ENCODE data around the gene ARIH1. TPM values are rescaled to one million over a fixed set of nuclear protein-coding genes. Genes with fewer than 3 reads are reported as not detected.
"Not testable (repeated sequence)": the region's sequence is repeated elsewhere in the genome, so short reads cannot be mapped to it uniquely, and the experiment has no call there.

The ARIH1 gene
- total and polyA plus RNA-seq, 2 donors (not counting 1 experiment from before 2014, with no cell fraction given), result 27.9 to 62.3 TPM

DNA sequence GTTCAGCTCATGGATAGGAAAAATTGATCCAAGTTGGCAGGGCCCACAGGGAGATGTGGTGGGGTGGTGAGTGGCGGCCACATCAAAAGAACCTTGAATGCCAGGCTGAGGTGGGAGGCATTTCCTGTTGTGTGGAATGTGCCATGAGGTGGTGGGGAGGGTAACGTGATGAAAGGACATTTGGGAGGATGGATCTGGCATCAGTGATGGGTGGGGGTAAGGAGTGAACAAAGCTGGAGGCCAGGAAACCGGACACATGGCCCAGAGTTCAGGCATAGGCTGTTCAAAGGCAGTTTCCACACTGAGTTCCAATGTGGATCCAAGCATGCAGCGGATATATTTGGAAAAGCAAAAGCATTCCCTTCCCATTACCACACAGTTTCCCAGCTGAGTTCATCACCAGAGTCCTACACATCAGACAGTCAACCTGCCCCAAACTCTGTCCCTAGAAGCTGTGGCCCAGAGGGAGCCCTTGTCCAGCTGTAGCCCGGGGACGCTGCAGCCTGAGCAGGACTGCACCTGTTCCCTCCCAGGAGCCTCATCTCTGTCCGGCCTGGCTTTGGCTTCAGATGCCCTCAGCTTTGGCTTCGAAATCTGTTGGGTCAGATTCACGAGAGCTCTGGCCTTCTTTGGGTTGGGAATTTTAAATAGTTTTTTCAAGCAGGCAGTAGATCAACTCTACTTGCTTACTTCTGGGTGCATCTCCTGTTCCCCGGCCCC, 142.5 kb downstream of the ARIH1 start:
- TF ChIP-seq, protein P1, sequence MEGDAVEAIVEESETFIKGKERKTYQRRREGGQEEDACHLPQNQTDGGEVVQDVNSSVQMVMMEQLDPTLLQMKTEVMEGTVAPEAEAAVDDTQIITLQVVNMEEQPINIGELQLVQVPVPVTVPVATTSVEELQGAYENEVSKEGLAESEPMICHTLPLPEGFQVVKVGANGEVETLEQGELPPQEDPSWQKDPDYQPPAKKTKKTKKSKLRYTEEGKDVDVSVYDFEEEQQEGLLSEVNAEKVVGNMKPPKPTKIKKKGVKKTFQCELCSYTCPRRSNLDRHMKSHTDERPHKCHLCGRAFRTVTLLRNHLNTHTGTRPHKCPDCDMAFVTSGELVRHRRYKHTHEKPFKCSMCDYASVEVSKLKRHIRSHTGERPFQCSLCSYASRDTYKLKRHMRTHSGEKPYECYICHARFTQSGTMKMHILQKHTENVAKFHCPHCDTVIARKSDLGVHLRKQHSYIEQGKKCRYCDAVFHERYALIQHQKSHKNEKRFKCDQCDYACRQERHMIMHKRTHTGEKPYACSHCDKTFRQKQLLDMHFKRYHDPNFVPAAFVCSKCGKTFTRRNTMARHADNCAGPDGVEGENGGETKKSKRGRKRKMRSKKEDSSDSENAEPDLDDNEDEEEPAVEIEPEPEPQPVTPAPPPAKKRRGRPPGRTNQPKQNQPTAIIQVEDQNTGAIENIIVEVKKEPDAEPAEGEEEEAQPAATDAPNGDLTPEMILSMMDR (conservative IDR thresholded peaks at IDR 0.05 in 1 of 2, IDR thresholded peaks at IDR 0.05 in 1 of 2; ENCODE audit: low read depth in 1 of 2, low read length in 2 of 2), result no peak
- no peak for TF ChIP-seq EZH2 (IDR thresholded peaks at IDR 0.05; ENCODE audit: low read length, missing control alignments)
- Histone ChIP-seq H3K4me1 (ENCODE audit: control insufficient read depth, extremely low read depth, insufficient read depth, low read length) (no peaks in the 10 kb centered on the region), H3K36me3 (ENCODE audit: control insufficient read depth, insufficient read depth, low read length) (no peaks in the 10 kb centered on the region), H3K4me2 (ENCODE audit: extremely low read depth, insufficient read depth, low read length) (no peak overlapping the region), H3K27ac (ENCODE audit: insufficient read depth, low read length) (no peak overlapping the region), H3K27me3 (ENCODE audit: control insufficient read depth, insufficient read depth, low read length) (no peaks in the 10 kb centered on the region), H3K9ac (ENCODE audit: insufficient read depth, low read length) (no peak overlapping the region), H3K79me2 (ENCODE audit: control insufficient read depth, insufficient read depth, low read length) (no peaks in the 10 kb centered on the region), H2AFZ (ENCODE audit: low read length) (no peak overlapping the region), H4K20me1 (ENCODE audit: control insufficient read depth, extremely low read depth, insufficient read depth, low read length) (no peaks in the 10 kb centered on the region), H3K4me3 (replicated peaks in 1 of 4; ENCODE audit: control extremely low read depth in 1 of 4, insufficient read depth in 1 of 4, low read depth in 3 of 4, low read length in 4 of 4) (no peak overlapping the region), H3K9me3 (ENCODE audit: control insufficient read depth, insufficient read depth, low read depth, low read length) (no peaks in the 10 kb centered on the region)
- DNase-seq (ENCODE audit: low read depth in 2 of 2), result no peak

DNA sequence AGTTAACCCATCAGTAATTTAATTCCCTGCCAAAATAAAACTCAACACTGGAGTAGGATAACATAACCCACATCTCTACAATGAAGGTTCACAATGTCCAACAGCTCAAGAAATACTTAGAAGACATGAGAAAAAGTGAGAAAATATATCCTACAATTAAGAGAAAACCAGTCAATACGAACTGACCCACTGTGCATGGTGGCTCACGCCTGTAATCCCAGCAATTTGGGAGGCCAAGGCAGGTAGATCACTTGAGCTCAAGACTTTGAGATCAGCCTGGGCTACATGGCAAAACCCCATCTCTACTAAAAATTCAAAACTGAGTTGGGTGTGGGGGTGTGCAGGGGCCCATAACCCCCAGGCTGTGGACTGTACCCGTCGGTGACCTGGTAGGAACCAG, 149.7 kb downstream of the ARIH1 start:
- not testable (repeated sequence) for H2AFZ ChIP-seq (ENCODE audit: low read length); H3K4me3 ChIP-seq (replicated peaks in 1 of 4; ENCODE audit: control extremely low read depth in 1 of 4, insufficient read depth in 1 of 4, low read depth in 3 of 4, low read length in 4 of 4); H3K9me3 ChIP-seq (ENCODE audit: control insufficient read depth, insufficient read depth, low read depth, low read length); H3K27ac ChIP-seq (ENCODE audit: insufficient read depth, low read length); H3K9ac ChIP-seq (ENCODE audit: insufficient read depth, low read length); H3K79me2 ChIP-seq (ENCODE audit: control insufficient read depth, insufficient read depth, low read length); H3K36me3 ChIP-seq (ENCODE audit: control insufficient read depth, insufficient read depth, low read length); H3K4me2 ChIP-seq (ENCODE audit: extremely low read depth, insufficient read depth, low read length); DNase-seq (ENCODE audit: low read depth in 2 of 2); H3K27me3 ChIP-seq (ENCODE audit: control insufficient read depth, insufficient read depth, low read length); H4K20me1 ChIP-seq (ENCODE audit: control insufficient read depth, extremely low read depth, insufficient read depth, low read length); H3K4me1 ChIP-seq (ENCODE audit: control insufficient read depth, extremely low read depth, insufficient read depth, low read length)

DNA sequence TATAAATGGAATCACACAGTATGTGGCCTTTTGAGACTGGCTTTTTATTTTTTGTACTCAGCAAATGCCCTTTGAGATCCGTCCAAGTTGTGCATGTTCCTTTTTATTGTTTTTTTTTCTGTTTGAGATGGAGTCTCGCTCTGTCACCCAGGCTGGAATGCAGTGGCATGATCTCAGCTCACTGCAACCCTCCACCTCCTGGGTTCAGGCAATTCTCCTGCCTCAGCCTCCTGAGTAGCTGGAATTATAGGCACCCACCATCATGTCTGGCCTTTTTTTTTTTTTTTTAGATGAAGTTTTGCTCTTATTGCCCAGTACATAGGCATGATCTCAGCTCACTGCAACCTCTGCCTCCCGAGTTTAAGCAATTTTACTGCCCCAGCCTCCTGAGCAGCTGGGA, 152.0 kb downstream of the ARIH1 start:
- not testable (repeated sequence) for H3K27ac ChIP-seq (ENCODE audit: insufficient read depth, low read length); H3K79me2 ChIP-seq (ENCODE audit: control insufficient read depth, insufficient read depth, low read length); H3K4me3 ChIP-seq (replicated peaks in 1 of 4; ENCODE audit: control extremely low read depth in 1 of 4, insufficient read depth in 1 of 4, low read depth in 3 of 4, low read length in 4 of 4); H3K4me1 ChIP-seq (ENCODE audit: control insufficient read depth, extremely low read depth, insufficient read depth, low read length); H3K27me3 ChIP-seq (ENCODE audit: control insufficient read depth, insufficient read depth, low read length); H2AFZ ChIP-seq (ENCODE audit: low read length); H3K36me3 ChIP-seq (ENCODE audit: control insufficient read depth, insufficient read depth, low read length); DNase-seq (ENCODE audit: low read depth in 2 of 2); H3K9me3 ChIP-seq (ENCODE audit: control insufficient read depth, insufficient read depth, low read depth, low read length); H4K20me1 ChIP-seq (ENCODE audit: control insufficient read depth, extremely low read depth, insufficient read depth, low read length); H3K4me2 ChIP-seq (ENCODE audit: extremely low read depth, insufficient read depth, low read length); H3K9ac ChIP-seq (ENCODE audit: insufficient read depth, low read length)

DNA sequence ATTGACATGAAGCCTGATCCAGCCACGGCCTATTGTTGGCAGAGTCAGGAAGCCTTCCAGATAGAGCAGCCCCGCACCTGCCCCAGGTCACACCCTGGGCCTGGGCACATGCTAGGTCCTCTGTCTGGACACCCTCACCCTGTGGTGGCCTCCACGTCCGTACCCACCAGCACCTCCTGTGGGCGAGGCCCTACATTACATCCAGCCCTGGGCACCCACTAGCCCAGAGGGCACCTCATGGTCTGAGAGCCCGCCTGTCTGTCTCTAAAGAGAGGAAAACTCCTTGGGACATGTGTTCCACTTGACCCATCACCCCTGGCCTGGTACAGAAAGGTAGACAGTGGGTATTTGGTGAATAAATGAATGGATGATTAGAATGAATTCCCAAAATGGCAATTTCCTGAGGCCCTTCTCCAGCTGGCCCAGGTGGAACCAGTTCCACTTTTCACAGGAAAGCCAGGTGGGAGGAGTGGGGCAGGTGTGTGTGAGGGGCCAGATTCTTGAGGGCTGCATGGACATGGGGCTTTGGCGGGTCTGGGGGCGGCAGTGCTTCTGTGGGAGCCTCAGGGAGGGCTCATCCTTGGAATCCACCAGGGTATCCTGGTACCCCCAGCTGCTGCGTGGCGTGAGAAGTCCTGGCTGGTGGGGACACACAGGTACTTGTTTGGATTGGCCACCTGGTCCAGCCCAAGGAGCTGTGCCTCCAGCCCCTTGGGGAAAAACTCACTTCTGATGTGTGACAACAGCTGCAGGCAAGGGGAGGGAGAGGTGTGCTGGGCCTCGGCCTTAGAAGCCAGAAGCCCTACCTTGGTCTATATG, 154.3 kb downstream of the ARIH1 start:
- H3K9me3 ChIP-seq (ENCODE audit: control insufficient read depth, insufficient read depth, low read depth, low read length); H4K20me1 ChIP-seq (ENCODE audit: control insufficient read depth, extremely low read depth, insufficient read depth, low read length); H3K4me1 ChIP-seq (ENCODE audit: control insufficient read depth, extremely low read depth, insufficient read depth, low read length); H3K27ac ChIP-seq (ENCODE audit: insufficient read depth, low read length); H3K36me3 ChIP-seq (ENCODE audit: control insufficient read depth, insufficient read depth, low read length); H3K79me2 ChIP-seq (ENCODE audit: control insufficient read depth, insufficient read depth, low read length); H3K4me2 ChIP-seq (ENCODE audit: extremely low read depth, insufficient read depth, low read length); H3K4me3 ChIP-seq (replicated peaks in 1 of 4; ENCODE audit: control extremely low read depth in 1 of 4, insufficient read depth in 1 of 4, low read depth in 3 of 4, low read length in 4 of 4); H3K27me3 ChIP-seq (ENCODE audit: control insufficient read depth, insufficient read depth, low read length); DNase-seq (ENCODE audit: low read depth in 2 of 2); H2AFZ ChIP-seq (ENCODE audit: low read length); H3K9ac ChIP-seq (ENCODE audit: insufficient read depth, low read length): not testable (repeated sequence)
- TF ChIP-seq, protein P1 (conservative IDR thresholded peaks at IDR 0.05 in 1 of 2, IDR thresholded peaks at IDR 0.05 in 1 of 2; ENCODE audit: low read depth in 1 of 2, low read length in 2 of 2), result peak in 1 of 2 donors; percentile 10

DNA sequence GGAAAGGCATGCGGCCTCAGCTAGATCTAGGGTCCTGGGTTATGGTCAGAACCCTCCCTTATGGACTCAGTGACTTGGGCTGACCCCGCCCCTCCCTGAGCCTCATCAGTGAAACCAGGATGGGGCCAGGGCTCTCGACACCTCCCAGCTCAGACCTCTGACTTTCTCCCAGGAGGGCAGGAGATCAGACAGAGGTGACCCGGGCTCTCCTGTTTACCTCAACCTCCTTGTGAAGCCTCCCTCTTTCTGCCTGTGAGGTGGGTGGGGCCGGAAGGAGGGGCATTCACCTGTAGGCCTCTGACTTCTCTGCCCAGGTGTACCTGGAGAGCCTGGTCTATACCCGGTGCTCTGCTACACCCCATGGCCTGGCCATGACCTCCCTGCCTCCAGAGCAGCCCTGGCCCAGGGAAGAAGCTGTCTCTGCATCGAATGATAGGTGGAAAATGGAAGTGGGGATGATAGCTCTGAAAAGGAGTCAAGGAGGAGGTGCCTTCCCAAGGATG, 155.0 kb downstream of the ARIH1 start:
- DNase-seq (ENCODE audit: low read depth in 2 of 2); H3K4me3 ChIP-seq (replicated peaks in 1 of 4; ENCODE audit: control extremely low read depth in 1 of 4, insufficient read depth in 1 of 4, low read depth in 3 of 4, low read length in 4 of 4); H3K27ac ChIP-seq (ENCODE audit: insufficient read depth, low read length); H3K4me1 ChIP-seq (ENCODE audit: control insufficient read depth, extremely low read depth, insufficient read depth, low read length); H3K4me2 ChIP-seq (ENCODE audit: extremely low read depth, insufficient read depth, low read length); H3K27me3 ChIP-seq (ENCODE audit: control insufficient read depth, insufficient read depth, low read length); H4K20me1 ChIP-seq (ENCODE audit: control insufficient read depth, extremely low read depth, insufficient read depth, low read length); H3K9ac ChIP-seq (ENCODE audit: insufficient read depth, low read length); H3K36me3 ChIP-seq (ENCODE audit: control insufficient read depth, insufficient read depth, low read length); H2AFZ ChIP-seq (ENCODE audit: low read length); H3K79me2 ChIP-seq (ENCODE audit: control insufficient read depth, insufficient read depth, low read length); H3K9me3 ChIP-seq (ENCODE audit: control insufficient read depth, insufficient read depth, low read depth, low read length): not testable (repeated sequence)
